Endothelial cell of umbilical vein (primary cell): ENCODE results near the gene PLA2G2A.

Source experiments
- CTCF ChIP-seq, 2 donors: IDR thresholded peaks; 1 replicate in 1 of 2; 2 replicates in 1 of 2; pipeline ENCODE4 v1.5.1; 2011; ENCODE audit warnings: low read length in 2 of 2, mild to moderate bottlenecking in 2 of 2, moderate library complexity in 2 of 2, control low read depth in 1 of 2, inconsistent platforms in 1 of 2, low read depth in 1 of 2; ENCODE audit not compliant: insufficient read depth in 1 of 2; ENCODE audit errors: extremely low read depth in 1 of 2
- EZH2 ChIP-seq: IDR thresholded peaks from 2 replicates; pipeline ENCODE4 v1.6.1; 2012; ENCODE audit warnings: borderline replicate concordance, low read depth, mild to moderate bottlenecking, moderate library complexity, low read length, inconsistent platforms; ENCODE audit not compliant: severe bottlenecking
- FOS ChIP-seq: IDR thresholded peaks from 2 replicates; pipeline ENCODE4 v1.6.1; 2011; ENCODE audit warnings: mild to moderate bottlenecking, low read length, moderate library complexity, borderline replicate concordance; ENCODE audit not compliant: insufficient read depth
- GATA2 ChIP-seq: IDR thresholded peaks from 2 replicates; pipeline ENCODE4 v1.7.0; 2011; ENCODE audit warnings: low read depth, mild to moderate bottlenecking, moderate library complexity, mixed read lengths, low read length; ENCODE audit not compliant: insufficient read length, insufficient read depth
- MAX ChIP-seq: IDR thresholded peaks from 2 replicates; pipeline ENCODE4 v1.6.1; 2011; ENCODE audit not compliant: insufficient read depth, insufficient read length
- MYC ChIP-seq: IDR thresholded peaks from one replicate; pipeline ENCODE4 v1.6.1; 2011; ENCODE audit warnings: mild to moderate bottlenecking, low read depth, low read length
- POLR2A ChIP-seq: IDR thresholded peaks from 2 replicates; pipeline ENCODE4 v1.6.1; 2012; ENCODE audit warnings: low read depth, mild to moderate bottlenecking, control low read depth, low read length
- POLR2AphosphoS5 ChIP-seq: IDR thresholded peaks from 2 replicates; pipeline ENCODE4 v1.6.1; 2012; ENCODE audit warnings: low read depth, mild to moderate bottlenecking, control low read depth, low read length, moderate library complexity; ENCODE audit not compliant: insufficient read depth

GRCh38 chr1:19980314-19980713 is 896 bp upstream of the PLA2G2A start:
- no peak for TF ChIP-seq POLR2AphosphoS5
- TF ChIP-seq EZH2, result no peak
- TF ChIP-seq POLR2A, result no peak
- no peak for TF ChIP-seq CTCF (IDR thresholded peaks at IDR 0.05; ENCODE audit: extremely low read depth in 1 of 2, insufficient read depth in 1 of 2, low read depth in 1 of 2, low read length in 2 of 2)
- no peak for TF ChIP-seq GATA2
- no peak for TF ChIP-seq FOS
- TF ChIP-seq MAX, result no peak
- no peak for TF ChIP-seq MYC
